Natural killer cell treated with Interleukin-12 subunit alpha and Interleukin-12 subunit beta and Interleukin-15 and Interleukin-18, amount 100 ng/mL, for 72 hours (primary cell): Measurements from ENCODE around the gene SLC47A2. TPM values are rescaled to one million over a fixed set of nuclear protein-coding genes. Genes with fewer than 3 reads are reported as not detected.

Source experiments
- ATAC-seq, 2 donors: fragments of 150-1000 bp; cut with Tn5 transposase in 1 of 2; sonication (Bioruptor Pico), chemical (Tn5 transposase) in 1 of 2; 2 replicates each; pipeline ENCODE4 v1.10.0; 2021
- DNase-seq: peaks from one replicate; pipeline ENCODE4 v3.0.0; 2022; ENCODE audit warnings: low spot score
- H3K27ac Mint-ChIP-seq, 2 donors: 1 replicate in 1 of 2; 2 replicates in 1 of 2; pipeline ENCODE4 v1.8.0; 2022; ENCODE audit warnings: mixed read lengths in 2 of 2, mild to moderate bottlenecking in 1 of 2, moderate library complexity in 1 of 2
- H3K27me3 Mint-ChIP-seq, 2 donors: 1 replicate in 1 of 2; 2 replicates in 1 of 2; pipeline ENCODE4 v1.8.0; 2022; ENCODE audit warnings: mixed read lengths in 2 of 2
- H3K36me3 Mint-ChIP-seq: one replicate; pipeline ENCODE4 v1.8.0; 2022; ENCODE audit warnings: mixed read lengths
- H3K4me1 Mint-ChIP-seq, 2 donors: 1 replicate in 1 of 2; 2 replicates in 1 of 2; pipeline ENCODE4 v1.8.0; 2022; ENCODE audit warnings: low read depth in 2 of 2, mixed read lengths in 2 of 2, mild to moderate bottlenecking in 1 of 2
- H3K4me3 Mint-ChIP-seq: one replicate; pipeline ENCODE4 v1.8.0; 2022; ENCODE audit warnings: mixed read lengths
- H3K9me3 Mint-ChIP-seq: 2 replicates; pipeline ENCODE4 v1.8.0; 2022; ENCODE audit warnings: mixed read lengths
- total RNA-seq, 2 donors: library from RNA; stranded (reverse); gene quantifications; one replicate each; pipeline ENCODE4 v1.2.3, GENCODE V29; 2022

SLC47A2 gene
- total RNA-seq, 2 donors from 2014 or later = not detected

- Mint-ChIP-seq H3K4me3 (no peak overlapping the region), H3K27me3 (peaks cover 22 to 27% of the 10 kb centered on the region in 2 donors), H3K4me1 (no peaks in the 10 kb centered on the region), H3K36me3 (no peaks in the 10 kb centered on the region), H3K9me3 (no peaks in the 10 kb centered on the region), H3K27ac (no peak overlapping the region)
- DNase-seq (no peak), ATAC-seq (no peak)
Observed at GRCh38 chr17:19753661-19754463, 37.5 kb upstream of the SLC47A2 start.

- Mint-ChIP-seq H3K9me3 (no peaks in the 10 kb centered on the region), H3K4me1 (no peaks in the 10 kb centered on the region), H3K4me3 (no peak overlapping the region), H3K27me3 (peaks cover 23 to 28% of the 10 kb centered on the region in 2 donors), H3K36me3 (no peaks in the 10 kb centered on the region), H3K27ac (no peak overlapping the region)
- ATAC-seq = no peak
- DNase-seq = no peak
Observed at GRCh38 chr17:19753051-19753509, 36.7 kb upstream of the SLC47A2 start.

- no peak for ATAC-seq
- no peak for DNase-seq
- Mint-ChIP-seq H3K27ac (no peak overlapping the region), H3K9me3 (no peaks in the 10 kb centered on the region), H3K4me3 (no peak overlapping the region), H3K4me1 (no peaks in the 10 kb centered on the region), H3K27me3 (peaks cover 23 to 30% of the 10 kb centered on the region in 2 donors), H3K36me3 (no peaks in the 10 kb centered on the region)
Observed at GRCh38 chr17:19752216-19753050, 36.0 kb upstream of the SLC47A2 start.

- Mint-ChIP-seq H3K9me3 (no peaks in the 10 kb centered on the region), H3K27ac (no peak overlapping the region), H3K36me3 (no peaks in the 10 kb centered on the region), H3K4me1 (no peaks in the 10 kb centered on the region), H3K4me3 (no peak overlapping the region), H3K27me3 (peaks cover 23 to 27% of the 10 kb centered on the region in 2 donors)
- peak; percentile 20 for DNase-seq
- ATAC-seq = no peak
Observed at GRCh38 chr17:19750835-19751234, 34.5 kb upstream of the SLC47A2 start.

- Mint-ChIP-seq H3K36me3 (no peaks in the 10 kb centered on the region), H3K4me3 (no peak overlapping the region), H3K27me3 (peaks cover 23% of the 10 kb centered on the region in 2 donors), H3K27ac (no peak overlapping the region), H3K9me3 (no peaks in the 10 kb centered on the region), H3K4me1 (peaks cover 0 to 2% of the 10 kb centered on the region in 2 donors)
- ATAC-seq (no peak), DNase-seq (peak; percentile 40)
Observed at GRCh38 chr17:19750020-19750572, 33.7 kb upstream of the SLC47A2 start.

- Mint-ChIP-seq H3K4me1 (peaks cover 0 to 5% of the 10 kb centered on the region in 2 donors), H3K9me3 (no peaks in the 10 kb centered on the region), H3K27me3 (peaks cover 21 to 23% of the 10 kb centered on the region in 2 donors), H3K36me3 (no peaks in the 10 kb centered on the region), H3K27ac (no peak overlapping the region), H3K4me3 (no peak overlapping the region)
- DNase-seq (no peak), ATAC-seq (no peak)
Observed at GRCh38 chr17:19748807-19749193, 32.4 kb upstream of the SLC47A2 start.

GRCh38 chr17:19747829-19748806 is 31.7 kb upstream of the SLC47A2 start, which contains the start of gene ALDH3A1:
TSS of gene ALDH3A1 (minus strand) at chr17:19748298. CDS start at chr17:19745129, 3,169 bp downstream.
- H3K27ac Mint-ChIP-seq = no peak within 1 kb of the TSS
- peaks cover 0 to 5% of the 10 kb centered on the region in 2 donors for H3K4me1 Mint-ChIP-seq
- DNase-seq (no peak), ATAC-seq (no peak)
- H3K4me3 Mint-ChIP-seq = no peak within 1 kb of the TSS
- H3K36me3 Mint-ChIP-seq = no peaks in the 10 kb centered on the region
- peaks cover 16 to 18% of the 10 kb centered on the region in 2 donors for H3K27me3 Mint-ChIP-seq
- H3K9me3 Mint-ChIP-seq = no peaks in the 10 kb centered on the region

GRCh38 chr17:19747159-19747719 is 30.9 kb upstream of the SLC47A2 start:
- no peaks in the 10 kb centered on the region for H3K36me3 Mint-ChIP-seq
- peaks cover 16 to 18% of the 10 kb centered on the region in 2 donors for H3K27me3 Mint-ChIP-seq
- H3K9me3 Mint-ChIP-seq = no peaks in the 10 kb centered on the region
- no peak overlapping the region for H3K27ac Mint-ChIP-seq
- DNase-seq = no peak
- H3K4me3 Mint-ChIP-seq = no peak overlapping the region
- H3K4me1 Mint-ChIP-seq = peaks cover 0 to 5% of the 10 kb centered on the region in 2 donors
- no peak for ATAC-seq

GRCh38 chr17:19746517-19746916 is 30.1 kb upstream of the SLC47A2 start:
- Mint-ChIP-seq H3K9me3 (no peaks in the 10 kb centered on the region), H3K4me1 (peaks cover 0 to 5% of the 10 kb centered on the region in 2 donors), H3K27me3 (peaks cover 16% of the 10 kb centered on the region in 2 donors), H3K36me3 (no peaks in the 10 kb centered on the region), H3K27ac (no peak overlapping the region), H3K4me3 (no peak overlapping the region)
- no peak for ATAC-seq
- DNase-seq = no peak

GRCh38 chr17:19744922-19745757 is 28.8 kb upstream of the SLC47A2 start:
- Mint-ChIP-seq H3K9me3 (no peaks in the 10 kb centered on the region), H3K4me1 (peaks cover 0 to 5% of the 10 kb centered on the region in 2 donors), H3K27me3 (peaks cover 8 to 9% of the 10 kb centered on the region in 2 donors), H3K27ac (no peak overlapping the region), H3K4me3 (peak overlapping the region; percentile 77), H3K36me3 (no peaks in the 10 kb centered on the region)
- peak; percentile 85 for DNase-seq
- ATAC-seq = peak; percentile 69 to 84

- Mint-ChIP-seq H3K4me1 (peaks cover 0 to 5% of the 10 kb centered on the region in 2 donors), H3K27me3 (peaks cover 7% of the 10 kb centered on the region in 2 donors), H3K36me3 (no peaks in the 10 kb centered on the region), H3K4me3 (peak overlapping the region; percentile 77), H3K9me3 (no peaks in the 10 kb centered on the region), H3K27ac (no peak overlapping the region)
- no peak for DNase-seq
- peak; percentile 26 to 60 for ATAC-seq
Observed at GRCh38 chr17:19744492-19744891, 28.1 kb upstream of the SLC47A2 start.
